K562 (cell line): Measurements from ENCODE around the gene ADGRB3. TPM values are rescaled to one million over a fixed set of nuclear protein-coding genes. Genes with fewer than 3 reads are reported as not detected.

Source experiments
- MGA ChIP-seq: fragments of 450-650 bp; IDR thresholded peaks from 2 replicates; pipeline ENCODE4 v1.6.1; 2016; ENCODE audit warnings: mild to moderate bottlenecking, moderate library complexity
- ZBTB40 ChIP-seq, 2 experiments: fragments of 450-650 bp in 1 of 2; sonication (generic) in 1 of 2; formaldehyde crosslinking in 1 of 2; IDR thresholded peaks; 2 replicates each; pipeline versions ENCODE4 v1.7.1 to v1.9.0; 2016 to 2022; ENCODE audit warnings: inconsistent platforms in 1 of 2, mild to moderate bottlenecking in 1 of 2, missing genetic modification reagents in 1 of 2
- ZNF512 ChIP-seq: IDR thresholded peaks from 2 replicates; pipeline ENCODE4 v1.6.1; 2016; ENCODE audit warnings: missing genetic modification characterization, missing compliant biosample characterization
- polyA plus RNA-seq, 8 experiments: library from polyadenylated mRNA; depleted of rRNA in 4 of 8; stranded (reverse) in 5 of 8; unstranded in 3 of 8; fragments of >200 nt; fragmentation: Nextera tagmentation in 2 of 8; fragmentation: Illumina TruSeq in 1 of 8; extraction: Ambion mirVana in 2 of 8; extraction: Trizol in 1 of 8; gene quantifications; 2 replicates each; pipeline versions ENCODE4 v1.2.1 to v1.2.3, GENCODE V29; 2011 to 2014; ENCODE audit warnings: inconsistent platforms in 1 of 8, missing spikeins in 1 of 8
- total RNA-seq, 7 experiments: library from RNA; depleted of rRNA in 6 of 7; stranded (reverse); fragments of >200 nt in 6 of 7; fragmentation: Illumina TruSeq in 2 of 7; extraction: Trizol in 2 of 7; gene quantifications; 2 replicates each; pipeline versions ENCODE4 v1.2.1 to v1.2.3, GENCODE V29; 2011 to 2021; ENCODE audit warnings: low replicate concordance in 1 of 7

Gene ADGRB3
- total and polyA plus RNA-seq, 9 of the 15 experiments (the other 6 are each of a cell fraction or from before 2014, with no cell fraction given), result 0.90 to 7.8 (median 2.4) TPM

DNA sequence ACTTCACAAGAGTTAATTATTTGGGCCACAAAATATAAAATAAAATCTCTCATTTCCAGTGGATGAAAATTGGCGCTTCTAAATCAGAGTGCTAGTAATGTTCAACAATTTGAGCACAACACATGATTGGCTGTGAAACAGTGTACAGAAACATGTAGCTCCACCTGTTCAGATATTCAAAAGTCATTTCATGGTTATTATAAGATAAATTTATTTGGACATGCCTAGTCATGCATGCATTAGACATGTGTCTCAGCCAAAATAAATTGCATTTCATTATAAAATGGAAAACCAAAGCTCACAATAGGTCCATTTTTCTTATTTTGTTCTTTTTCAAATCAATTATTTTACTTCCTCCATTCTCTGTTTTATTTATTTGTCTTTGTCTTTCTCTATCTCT is 786.9 kb downstream of the ADGRB3 start (continued):
- no peak for TF ChIP-seq MGA
- TF ChIP-seq ZNF512 (tag), result no peak
- TF ChIP-seq ZBTB40 (IDR thresholded peaks at IDR 0.05), result no peak
- no peak for TF ChIP-seq ZBTB40 (CRISPR knock-in tag; IDR thresholded peaks at IDR 0.05)
